PC-3 (cell line): ENCODE measurements around the gene STK32C. TPM values are rescaled to one million over a fixed set of nuclear protein-coding genes. Genes with fewer than 3 reads are reported as not detected.

Experiments
- ATAC-seq: fragments of 200-7000 bp; cut with Tn5 transposase; 2 replicates; pipeline ENCODE4 v1.9.1; 2020; ENCODE audit warnings: mild to moderate bottlenecking, moderate library complexity
- BruUV-seq: library from RNA; stranded (reverse); fragments of 400-500 nt; replicated peaks from 2 replicates; lab custom pipeline; 2021; lab: Mats Ljungman, UMichigan
- CTCF ChIA-PET: fragments of 300-600 bp; sonication (Branson Sonifier 250); formaldehyde crosslinking; loops from one replicate; lab custom pipeline; 2022; ENCODE audit warnings: antibody characterized with exemption; lab: Charles Lee
- POLR2A ChIA-PET: fragments of 300-600 bp; sonication (Branson Sonifier 250); formaldehyde crosslinking; loops from one replicate; lab custom pipeline; 2022; ENCODE audit warnings: antibody characterized with exemption; ENCODE audit not compliant: unreplicated experiment; lab: Charles Lee
- DNase-seq: peaks from one replicate; pipeline ENCODE4 v3.0.0-alpha.2; 2015
- H2AFZ ChIP-seq: fragments of 300-600 bp; sonication (generic); 2 replicates; pipeline ENCODE4 v1.6.0; 2016; ENCODE audit warnings: antibody characterized with exemption, low read length
- H3F3A ChIP-seq: fragments of 300-600 bp; sonication (generic); one replicate; pipeline ENCODE4 v1.6.0; 2017; ENCODE audit warnings: antibody characterized with exemption, low read length, control low read depth, mild to moderate bottlenecking; ENCODE audit not compliant: unreplicated experiment
- H3K27ac ChIP-seq: fragments of 300-600 bp; sonication (generic); 2 replicates; pipeline ENCODE4 v1.5.1; 2016; ENCODE audit warnings: mild to moderate bottlenecking, low read length
- H3K27me3 ChIP-seq: fragments of 300-600 bp; sonication (generic); 2 replicates; pipeline ENCODE4 v1.6.1; 2016; ENCODE audit warnings: low read length, mixed read lengths
- H3K36me3 ChIP-seq: fragments of 300-600 bp; sonication (generic); 2 replicates; pipeline ENCODE4 v1.6.1; 2016; ENCODE audit warnings: low read depth, mixed run types, low read length, mixed read lengths
- H3K4me1 ChIP-seq: fragments of 300-600 bp; sonication (generic); 2 replicates; pipeline ENCODE4 v1.5.1; 2016; ENCODE audit warnings: low read length; ENCODE audit not compliant: insufficient read depth
- H3K4me2 ChIP-seq: fragments of 300-600 bp; sonication (generic); 2 replicates; pipeline ENCODE4 v1.6.0; 2016; ENCODE audit warnings: low read length
- H3K4me3 ChIP-seq: fragments of 300-600 bp; sonication (generic); 2 replicates; pipeline ENCODE4 v1.5.1; 2016; ENCODE audit warnings: mild to moderate bottlenecking, low read length, mixed read lengths
- H3K79me2 ChIP-seq: fragments of 300-600 bp; sonication (generic); 2 replicates; pipeline ENCODE4 v1.6.1; 2017; ENCODE audit warnings: low read length, mixed read lengths
- H3K9ac ChIP-seq: fragments of 300-600 bp; sonication (generic); 2 replicates; pipeline ENCODE4 v1.6.0; 2016; ENCODE audit warnings: mild to moderate bottlenecking, low read length
- H3K9me2 ChIP-seq: fragments of 300-600 bp; sonication (generic); replicated peaks from 2 replicates; pipeline ENCODE4 v1.6.1; 2016; ENCODE audit warnings: mixed run types, low read length, mixed read lengths
- H3K9me3 ChIP-seq: fragments of 300-600 bp; sonication (generic); 2 replicates; pipeline ENCODE4 v1.6.1; 2016; ENCODE audit warnings: low read length, mixed read lengths
- H4K20me1 ChIP-seq: fragments of 300-600 bp; sonication (generic); 2 replicates; pipeline ENCODE4 v1.6.1; 2016; ENCODE audit warnings: low read length, mixed read lengths
- CTCF ChIP-seq: fragments of 300-600 bp; sonication (generic); conservative IDR thresholded peaks from 2 replicates; pipeline ENCODE4 v1.5.1; 2017; ENCODE audit warnings: antibody characterized with exemption, low read depth, mild to moderate bottlenecking, low read length
- EZH2 ChIP-seq: fragments of 300-600 bp; sonication (generic); IDR thresholded peaks from one replicate; pipeline ENCODE4 v1.6.1; 2017; ENCODE audit warnings: antibody characterized with exemption, mild to moderate bottlenecking, low read length; ENCODE audit not compliant: unreplicated experiment
- EZH2phosphoT487 ChIP-seq: fragments of 300-600 bp; sonication (generic); IDR thresholded peaks from 2 replicates; pipeline ENCODE4 v1.6.1; 2018; ENCODE audit warnings: mild to moderate bottlenecking, antibody characterized with exemption, low read length, borderline replicate concordance
- intact Hi-C: fragments of 100-400 bp; cut with micrococcal nuclease; formaldehyde crosslinking; loops from 2 replicates; pipeline ENCODE4 v1.9.0; 2023
- total RNA-seq: library from RNA; depleted of rRNA; stranded (reverse); fragments of >200 nt; gene quantifications from 2 replicates; pipeline ENCODE4 v1.2.3, GENCODE V29; 2014

The STK32C gene
- total RNA-seq, 1 experiment from 2014 or later, result 28.3 TPM

- no TSS peak for BruUV-seq
- H3K27ac ChIP-seq, result no peak overlapping the region
Measured at GRCh38 chr10:132289439-132289838, 18.3 kb downstream of the STK32C start.

GRCh38 chr10:132283604-132284382 lies 24.0 kb downstream of the STK32C start:
- Histone ChIP-seq H3K9ac (no peak overlapping the region), H3K79me2 (no peaks in the 10 kb centered on the region), H2AFZ (no peak overlapping the region), H3K9me3 (0 out of 2 replicates have a peak, but pooled peaks cover under 1% of the 10 kb centered on the region), H3K27ac (no peak overlapping the region), H4K20me1 (no peaks in the 10 kb centered on the region), H3K4me2 (no peak overlapping the region), H3K27me3 (no peaks in the 10 kb centered on the region), H3K4me1 (no peaks in the 10 kb centered on the region), H3F3A (no peaks in the 10 kb centered on the region), H3K36me3 (no peaks in the 10 kb centered on the region; the same call in 1 of the 2 replicates), H3K9me2 (no peaks in the 10 kb centered on the region), H3K4me3 (no peak overlapping the region)
- ChIA-PET POLR2A (no interaction called here), CTCF (no interaction called here)
- intact Hi-C loops, result no loop called here
- TF ChIP-seq EZH2, result no peak
- TF ChIP-seq EZH2phosphoT487, result no peak
- TF ChIP-seq CTCF, result no peak
- DNase-seq, result no peak
- ATAC-seq, result no peak
- BruUV-seq, result no TSS peak

More at GRCh38 chr10:132289439-132289838, 18.3 kb downstream of the STK32C start:
- H3K9ac ChIP-seq, result no peak overlapping the region
- ChIA-PET CTCF (no interaction called here), POLR2A (no interaction called here)
- no peaks in the 10 kb centered on the region; the same call in 1 of the 2 replicates for H3K36me3 ChIP-seq
- DNase-seq (no peak), ATAC-seq (no peak)
- H3K4me1 ChIP-seq, result no peaks in the 10 kb centered on the region
- no peaks in the 10 kb centered on the region for H3F3A ChIP-seq
- no peak overlapping the region for H2AFZ ChIP-seq
- no peak for TF ChIP-seq CTCF
- no peak for TF ChIP-seq EZH2phosphoT487
- no peak for TF ChIP-seq EZH2
- H3K79me2 ChIP-seq, result no peaks in the 10 kb centered on the region
- H3K9me3 ChIP-seq, result 0 out of 2 replicates have a peak, but pooled peaks cover 2% of the 10 kb centered on the region
- no peaks in the 10 kb centered on the region for H4K20me1 ChIP-seq
- H3K4me2 ChIP-seq, result no peak overlapping the region
- intact Hi-C loops, result no loop called here
- no peaks in the 10 kb centered on the region for H3K27me3 ChIP-seq
- no peaks in the 10 kb centered on the region for H3K9me2 ChIP-seq
- H3K4me3 ChIP-seq, result no peak overlapping the region
